AG04449 (cell line): ENCODE results near the gene ARHGAP10.

Source experiments
- CTCF ChIA-PET: fragments of 350-600 bp; formaldehyde crosslinking; extraction: SDS; loops from one replicate; lab custom pipeline; 2021; ENCODE audit warnings: antibody characterized with exemption; lab: Yijun Ruan, JAX
- POLR2A ChIA-PET: fragments of 400-600, 350-600 bp; formaldehyde crosslinking; extraction: SDS; loops from one replicate; lab custom pipeline; 2020; ENCODE audit warnings: antibody characterized with exemption, inconsistent platforms; lab: Yijun Ruan, JAX
- DNase-seq: peaks from one replicate; pipeline ENCODE4 v3.0.0-alpha.2; 2010; ENCODE audit warnings: low read depth, low spot score
- H3K4me3 ChIP-seq: 2 replicates; pipeline ENCODE4 v1.5.1; 2011; ENCODE audit warnings: low read depth, mild to moderate bottlenecking, control low read depth, low read length
- CTCF ChIP-seq: IDR thresholded peaks from one replicate; pipeline ENCODE4 v1.5.1; 2011; ENCODE audit warnings: mild to moderate bottlenecking, moderate library complexity, low read length, control low read depth, inconsistent platforms; ENCODE audit not compliant: insufficient read depth; ENCODE audit errors: missing control alignments

Gene ARHGAP10

GRCh38 chr4:148056879-148057278 is 325.0 kb downstream of the ARHGAP10 start:
- ChIA-PET CTCF (interaction anchor here (1.4 kb wide), 1 partner anchor 15 kb away, joined by 3 read pairs; no protein-coding TSS in a partner anchor), POLR2A (no interaction called here)
- no peak for DNase-seq
- no peak overlapping the region for H3K4me3 ChIP-seq
- no peak for TF ChIP-seq CTCF

GRCh38 chr4:148057516-148057915 is 325.6 kb downstream of the ARHGAP10 start:
- POLR2A ChIA-PET = no interaction called here
- H3K4me3 ChIP-seq = no peak overlapping the region
- TF ChIP-seq CTCF = no peak
- CTCF ChIA-PET = no interaction called here
- DNase-seq = no peak

GRCh38 chr4:148057984-148058859 is 326.3 kb downstream of the ARHGAP10 start:
- ChIA-PET CTCF (interaction anchor here (2.1 kb wide), 1 partner anchor 8 kb away, joined by 9 read pairs; no protein-coding TSS in a partner anchor), POLR2A (interaction anchor here (0.6 kb wide), 1 partner anchor 61 kb away, joined by 4 read pairs; no protein-coding TSS in a partner anchor)
- TF ChIP-seq CTCF = no peak
- no peak overlapping the region for H3K4me3 ChIP-seq
- no peak for DNase-seq

GRCh38 chr4:148059617-148060180 is 327.8 kb downstream of the ARHGAP10 start:
- ChIA-PET POLR2A (no interaction called here), CTCF (interaction anchor here (0.7 to 2.1 kb wide), 3 partner anchors 10 to 18 kb away, joined by 3 to 9 read pairs (median 4); no protein-coding TSS in a partner anchor)
- H3K4me3 ChIP-seq = no peak overlapping the region
- no peak for DNase-seq
- no peak for TF ChIP-seq CTCF

- TF ChIP-seq CTCF = no peak
- no peak for DNase-seq
- H3K4me3 ChIP-seq = no peak overlapping the region
- ChIA-PET CTCF (interaction anchor here (0.7 to 2.1 kb wide), 3 partner anchors 11 to 19 kb away, joined by 3 to 9 read pairs (median 4); no protein-coding TSS in a partner anchor), POLR2A (no interaction called here)
Measured at GRCh38 chr4:148060264-148061140, 328.6 kb downstream of the ARHGAP10 start.

GRCh38 chr4:148061141-148061481 is 329.2 kb downstream of the ARHGAP10 start:
- no peak for TF ChIP-seq CTCF
- H3K4me3 ChIP-seq = no peak overlapping the region
- DNase-seq = no peak
- CTCF ChIA-PET = interaction anchor here (0.6 to 0.9 kb wide), 2 partner anchors 16 to 18 kb away, joined by 3 to 4 read pairs; no protein-coding TSS in a partner anchor
- POLR2A ChIA-PET = no interaction called here
